ENCODE measurements around the gene SLC44A4.
A peak's percentile ranks its signal among the peaks of the same experiment; 100 is the strongest.
"Not testable (repeated sequence)": the region's sequence is repeated elsewhere in the genome, so short reads cannot be mapped to it uniquely, and the experiment has no call there.

Gene SLC44A4

GRCh38 chr6:31878726-31879125 is at the start of gene SLC44A4:
TSS of gene SLC44A4 (minus strand) at chr6:31878997. CDS start at chr6:31878980, 17 bp downstream.
- DNase-seq (ENCODE audit: low spot score), result no peak

- DNase-seq (ENCODE audit: low spot score), result no peak
Observed at GRCh38 chr6:31928672-31928939, 49.8 kb upstream of the SLC44A4 start.

- DNase-seq (ENCODE audit: low spot score), result no peak
Observed at GRCh38 chr6:31927863-31928671, 49.3 kb upstream of the SLC44A4 start.

GRCh38 chr6:31927242-31927862 is 48.6 kb upstream of the SLC44A4 start, which contains the start of gene C2:
TSS of gene C2 (plus strand) at chr6:31927717. CDS start at chr6:31927753, 36 bp downstream.
- DNase-seq (ENCODE audit: low spot score), result no peak

GRCh38 chr6:31922942-31923341 is 44.1 kb upstream of the SLC44A4 start:
- no peak for DNase-seq (ENCODE audit: low spot score)

- DNase-seq (ENCODE audit: low spot score), result no peak
Observed at GRCh38 chr6:31920811-31921210, 42.0 kb upstream of the SLC44A4 start.

GRCh38 chr6:31919624-31920303 is 41.0 kb upstream of the SLC44A4 start:
- no peak for DNase-seq (ENCODE audit: low spot score)

- no peak for DNase-seq (ENCODE audit: low spot score)
Observed at GRCh38 chr6:31918069-31918720, 39.4 kb upstream of the SLC44A4 start.

- no peak for DNase-seq (ENCODE audit: low spot score)
Observed at GRCh38 chr6:31915756-31916155, 37.0 kb upstream of the SLC44A4 start.

- no peak for DNase-seq (ENCODE audit: low spot score)
Observed at GRCh38 chr6:31915351-31915750, 36.6 kb upstream of the SLC44A4 start.

- no peak for DNase-seq (ENCODE audit: low spot score)
Observed at GRCh38 chr6:31911826-31912585, 33.2 kb upstream of the SLC44A4 start.

- not testable (repeated sequence) for DNase-seq (ENCODE audit: low spot score)
Observed at GRCh38 chr6:31909298-31909697, 30.5 kb upstream of the SLC44A4 start.

- no peak for DNase-seq (ENCODE audit: low spot score)
Observed at GRCh38 chr6:31908791-31909190, 30.0 kb upstream of the SLC44A4 start.

- not testable (repeated sequence) for DNase-seq (ENCODE audit: low spot score)
Observed at GRCh38 chr6:31908255-31908654, 29.5 kb upstream of the SLC44A4 start.

GRCh38 chr6:31907158-31907813 is 28.5 kb upstream of the SLC44A4 start:
- no peak for DNase-seq (ENCODE audit: low spot score)

- not testable (repeated sequence) for DNase-seq (ENCODE audit: low spot score)
Observed at GRCh38 chr6:31906727-31907126, 27.9 kb upstream of the SLC44A4 start.

- DNase-seq (ENCODE audit: low spot score), result no peak
Observed at GRCh38 chr6:31906122-31906521, 27.3 kb upstream of the SLC44A4 start.

- DNase-seq (ENCODE audit: low spot score), result no peak
Observed at GRCh38 chr6:31905041-31905440, 26.2 kb upstream of the SLC44A4 start.

- no peak for DNase-seq (ENCODE audit: low spot score)
Observed at GRCh38 chr6:31903957-31904356, 25.2 kb upstream of the SLC44A4 start.

- peak; percentile 97 for DNase-seq (ENCODE audit: low spot score)
Observed at GRCh38 chr6:31901953-31902643, 23.3 kb upstream of the SLC44A4 start, which contains the start of gene ZBTB12. TSS of gene ZBTB12 (minus strand) at chr6:31902086. CDS start at chr6:31901305, 781 bp downstream.

Measured in putamen (tissue), 1 donor.